Glomerular visceral epithelial cell (primary cell): ENCODE results near the gene ABTB2.

Experiments used
- DNase-seq: peaks from one replicate; pipeline ENCODE4 v3.0.0-alpha.2; 2016; ENCODE audit errors: extremely low spot score

ABTB2 gene

DNA sequence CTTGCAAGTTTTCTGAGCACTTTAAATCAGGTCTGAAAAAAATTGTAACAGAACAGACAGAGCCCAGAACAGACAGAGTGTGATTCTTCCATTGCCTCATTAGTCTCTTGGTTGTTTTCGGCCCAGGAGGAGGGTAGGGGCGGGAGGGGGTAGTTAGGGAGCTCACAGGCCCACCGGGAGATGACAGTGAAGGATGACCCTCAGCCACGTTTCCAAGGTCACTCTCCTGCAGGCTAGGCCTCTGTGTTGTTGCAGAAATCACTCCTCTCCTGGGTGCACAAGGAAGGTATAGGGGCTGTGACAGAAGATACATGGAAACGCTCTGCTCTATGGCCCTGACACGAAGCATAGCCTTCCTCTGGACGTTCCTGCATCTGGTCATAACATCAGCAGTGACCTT is 69.3 kb downstream of the ABTB2 start:
- DNase-seq: no peak

DNA sequence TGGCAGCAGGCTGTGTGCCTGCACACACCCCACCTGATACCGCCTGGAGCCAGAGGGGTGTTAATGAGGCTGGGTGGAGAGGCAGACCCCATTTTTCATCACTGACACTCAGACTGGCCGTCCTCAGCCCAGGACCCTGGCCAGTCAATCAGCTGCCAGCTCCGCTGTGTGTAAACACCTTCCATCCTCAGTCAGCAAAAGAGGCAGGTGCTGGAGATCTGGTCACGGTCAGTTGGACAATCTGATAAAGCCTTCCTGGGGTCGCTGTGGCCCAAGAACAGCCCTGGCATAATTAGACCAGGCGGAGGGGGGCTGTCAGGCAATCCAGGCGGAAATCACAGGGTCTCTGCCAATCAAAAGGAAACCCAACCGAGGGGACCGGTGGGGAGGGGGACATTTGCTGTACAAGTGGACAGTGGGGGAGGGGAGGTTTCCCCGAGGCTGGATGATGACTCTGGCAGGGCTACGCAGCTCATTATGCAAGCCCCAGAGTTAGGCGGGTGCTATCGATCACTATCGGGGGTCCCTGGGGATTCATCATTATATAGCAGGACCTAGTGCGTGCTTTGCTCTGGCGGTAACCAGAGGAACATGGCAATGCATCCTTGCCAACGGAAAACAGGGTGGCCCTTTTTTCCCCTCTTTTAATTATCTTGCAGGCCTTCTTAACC is 72.9 kb downstream of the ABTB2 start:
- DNase-seq: no peak

DNA sequence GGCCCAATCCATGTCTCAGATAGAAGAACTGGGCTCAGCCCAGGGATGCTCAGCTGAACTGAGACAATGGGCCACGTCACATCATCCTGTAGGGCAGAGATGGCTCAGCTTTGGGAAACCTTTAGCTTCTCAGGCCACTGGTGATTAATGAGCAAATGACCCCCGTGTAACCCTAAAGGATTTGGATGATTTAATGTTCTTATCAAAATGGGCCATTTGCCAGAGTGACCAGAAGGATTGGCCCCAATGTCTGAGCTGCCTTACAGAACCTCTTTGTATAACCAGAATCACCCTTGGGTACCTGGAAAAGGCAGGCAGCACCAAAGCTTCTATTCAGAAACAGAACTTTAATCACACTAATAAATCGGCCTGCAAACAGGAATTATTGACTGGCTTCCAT is 73.7 kb downstream of the ABTB2 start:
- DNase-seq: no peak

DNA sequence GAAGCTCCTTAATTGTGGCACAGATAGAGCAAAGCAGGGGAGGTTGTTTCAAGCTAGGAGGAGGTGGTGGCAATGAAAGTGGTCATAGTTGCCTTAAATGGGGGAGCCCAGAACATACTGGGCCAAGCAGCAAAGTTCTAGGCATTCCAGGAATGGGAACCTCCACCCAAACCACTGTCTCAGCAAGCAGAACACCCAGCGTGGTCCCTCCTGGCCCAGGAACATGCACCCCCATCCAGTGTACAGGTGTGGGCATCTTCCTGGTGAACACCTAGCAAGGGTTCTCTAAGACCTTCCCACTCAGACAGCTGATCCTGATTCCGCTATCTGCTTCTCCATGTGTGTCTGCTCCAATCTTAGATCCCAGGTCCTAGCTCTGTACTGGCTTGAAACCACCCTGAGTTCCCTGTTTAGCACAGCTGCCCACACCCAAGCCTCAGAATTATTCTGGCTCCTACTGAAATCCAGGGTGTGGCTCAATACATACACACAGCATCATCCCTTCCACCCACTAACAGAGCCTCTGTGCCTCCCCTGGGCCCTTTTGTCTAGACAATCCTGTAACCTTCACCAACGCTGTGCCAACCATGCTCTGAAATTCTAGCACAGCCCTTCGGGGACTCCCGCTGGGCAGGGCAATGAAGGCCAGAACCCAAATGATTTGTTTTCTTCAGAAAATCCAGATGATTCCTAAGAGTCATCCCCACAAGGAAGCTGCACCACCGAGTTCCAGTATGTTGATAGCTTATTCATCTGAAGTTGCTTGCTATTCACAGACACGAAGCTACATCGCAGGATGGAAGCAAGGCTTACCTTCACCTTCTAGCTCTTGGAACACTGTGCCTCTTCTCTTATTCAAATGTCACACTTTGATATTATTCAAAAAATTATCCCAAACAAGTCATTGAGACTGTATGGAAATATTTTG is 76.6 kb downstream of the ABTB2 start:
- DNase-seq: no peak

DNA sequence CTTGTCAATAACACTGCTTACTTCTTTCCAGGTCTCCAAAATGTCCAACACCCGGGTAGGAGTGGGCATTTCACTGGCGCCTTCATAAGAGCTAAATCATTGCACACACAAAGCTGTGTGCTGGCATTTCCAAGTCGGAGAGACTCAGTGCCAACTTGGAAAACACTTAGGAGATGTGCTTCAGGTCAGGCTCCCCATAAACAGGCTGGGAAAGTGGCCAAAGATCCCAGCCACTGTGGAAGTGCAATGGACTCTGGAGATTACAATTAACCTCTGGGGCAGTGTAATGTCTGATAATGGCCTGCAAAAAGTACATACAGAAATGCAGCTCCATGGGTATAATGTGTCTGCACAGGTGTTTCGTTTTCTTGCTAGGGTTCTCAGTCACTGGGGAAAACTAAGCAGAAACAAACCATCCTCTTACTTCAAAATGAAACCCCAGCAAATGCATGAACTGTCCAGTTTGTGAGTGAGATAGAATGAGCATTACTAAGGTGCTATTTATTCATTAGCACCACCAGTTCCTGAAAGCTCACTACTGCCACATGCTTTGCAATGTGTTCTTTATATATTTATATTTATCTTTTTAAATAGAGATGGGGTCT is 79.0 kb downstream of the ABTB2 start:
- DNase-seq: no peak

DNA sequence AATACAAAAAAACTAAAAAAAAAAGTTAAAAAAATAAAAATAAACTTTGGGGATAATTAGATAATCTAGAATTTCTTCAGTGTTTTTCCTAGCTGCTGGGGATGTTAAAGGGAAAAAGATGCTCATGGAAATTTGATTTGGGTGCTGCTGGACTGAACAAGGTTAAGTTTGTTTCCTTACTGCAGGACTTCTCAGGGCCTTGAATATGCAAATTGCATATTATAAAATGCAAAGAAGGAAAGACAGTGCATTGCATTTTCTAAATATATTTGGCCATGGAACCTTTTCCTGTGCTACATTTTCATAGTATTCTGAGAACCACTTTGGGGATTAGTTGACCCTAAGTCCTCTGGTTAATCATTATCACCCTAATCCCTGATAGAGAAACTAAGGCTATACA is 79.6 kb downstream of the ABTB2 start:
- no peak for DNase-seq

DNA sequence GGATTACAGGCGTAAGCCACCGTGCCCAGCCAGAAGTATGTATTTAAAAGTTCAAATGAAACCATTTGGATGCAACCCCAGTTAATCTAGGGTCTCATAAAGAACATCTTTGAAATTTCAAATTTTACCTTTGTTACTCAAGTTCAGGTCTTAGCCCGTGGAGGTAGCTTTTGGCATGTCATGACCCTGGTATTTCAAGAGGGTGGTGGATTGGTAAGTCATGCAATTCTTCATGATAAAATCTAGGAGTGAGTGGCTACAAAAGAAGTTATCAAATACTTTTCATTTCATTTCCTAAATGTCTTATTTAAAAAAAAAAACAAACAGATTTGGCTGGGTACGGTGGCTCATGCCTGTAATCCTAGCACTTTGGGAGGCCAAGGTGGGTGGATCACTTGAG is 80.6 kb downstream of the ABTB2 start:
- no peak for DNase-seq

DNA sequence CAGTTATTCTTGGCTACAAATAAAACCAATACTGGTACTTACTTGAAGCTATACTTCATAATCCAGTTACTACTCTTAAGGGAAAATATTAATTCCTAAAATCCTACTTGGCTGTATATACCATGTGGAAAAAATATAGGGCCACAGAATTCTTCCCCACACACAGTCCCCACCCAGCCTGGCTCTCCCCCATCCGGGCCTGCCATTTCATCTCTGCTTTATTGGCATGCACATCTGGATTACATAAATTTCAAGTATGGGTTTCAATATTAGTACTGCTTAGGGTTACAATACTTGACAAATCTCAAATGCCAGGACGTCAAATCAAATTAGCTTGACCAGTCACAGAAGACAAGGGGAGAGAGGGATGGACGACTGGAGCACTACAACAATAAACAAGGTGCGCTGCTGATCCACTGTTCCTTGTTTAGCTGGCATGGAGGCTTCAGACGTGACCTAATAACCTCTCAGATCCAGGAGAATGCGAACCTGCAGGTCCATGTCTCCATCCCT is 81.4 kb downstream of the ABTB2 start:
- DNase-seq: no peak

DNA sequence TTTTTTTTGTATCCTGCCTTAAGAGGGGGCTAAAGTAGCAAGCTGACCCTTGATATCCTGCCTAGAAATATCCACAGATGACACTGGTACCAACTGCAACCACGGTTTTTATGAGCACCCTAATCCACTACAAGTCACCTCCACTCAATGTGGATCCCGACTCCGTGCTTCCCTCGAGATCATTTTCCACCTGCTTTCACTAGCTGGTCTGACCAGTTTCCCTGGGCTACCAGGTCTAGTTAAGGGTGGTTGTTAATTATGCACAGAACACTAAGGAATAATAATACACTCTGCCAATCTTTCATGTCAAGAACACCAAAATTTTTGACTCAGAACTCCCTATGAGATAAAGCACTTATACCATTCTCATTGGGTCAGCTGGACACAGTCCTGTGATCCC is 82.3 kb downstream of the ABTB2 start:
- no peak for DNase-seq

DNA sequence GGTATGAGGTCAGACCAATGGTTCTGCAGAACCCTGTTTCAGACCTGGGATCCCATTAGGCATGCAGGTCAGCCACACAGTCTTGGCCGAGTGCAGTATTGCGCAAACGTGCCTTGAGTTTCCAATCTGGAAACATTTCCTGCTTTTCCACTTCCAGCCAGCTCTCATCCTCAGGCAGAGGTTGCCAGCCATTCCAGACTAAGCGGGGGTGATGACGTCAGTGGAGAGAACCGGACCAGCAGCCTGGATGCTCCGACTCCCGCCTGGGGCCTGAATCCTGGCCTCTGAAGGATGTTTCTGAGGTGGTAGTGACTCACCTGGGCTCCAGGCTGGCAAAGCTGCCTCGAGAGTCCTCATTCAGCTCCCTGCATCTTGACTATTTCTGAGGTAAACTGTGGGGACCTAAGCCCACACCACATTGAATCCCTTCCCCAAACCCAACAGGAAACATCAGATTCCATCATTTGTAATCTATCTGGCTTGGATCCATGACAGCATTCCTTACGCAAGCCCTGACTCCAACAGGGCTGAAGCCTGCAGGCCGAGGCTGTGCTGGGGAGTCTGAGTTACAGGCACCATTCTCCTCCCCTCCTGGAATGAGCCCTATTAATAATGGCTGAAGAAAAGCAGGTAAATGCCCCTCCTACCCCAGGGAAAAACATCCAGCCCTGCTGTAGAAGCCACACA is 83.0 kb downstream of the ABTB2 start:
- DNase-seq: peak; percentile 95

DNA sequence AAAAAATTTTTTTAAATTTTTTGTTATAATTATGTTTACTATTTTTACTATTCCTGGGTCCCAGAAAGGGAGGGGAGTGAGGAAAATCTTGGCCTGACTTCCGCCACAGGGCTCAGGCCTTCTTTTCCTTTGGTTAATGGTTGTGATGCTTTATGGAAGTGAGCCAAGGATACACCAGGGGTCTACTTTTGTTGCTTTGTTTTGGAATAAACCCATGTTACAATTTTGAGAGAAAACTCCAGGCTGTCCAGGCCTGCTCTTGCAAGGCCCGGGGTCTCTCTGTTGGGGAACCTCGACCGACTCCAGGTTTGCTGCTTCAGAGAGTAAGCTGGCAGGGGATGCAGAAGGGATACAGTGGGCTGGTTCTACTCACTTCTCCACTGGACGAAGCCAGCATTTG is 84.7 kb downstream of the ABTB2 start:
- DNase-seq: no peak

DNA sequence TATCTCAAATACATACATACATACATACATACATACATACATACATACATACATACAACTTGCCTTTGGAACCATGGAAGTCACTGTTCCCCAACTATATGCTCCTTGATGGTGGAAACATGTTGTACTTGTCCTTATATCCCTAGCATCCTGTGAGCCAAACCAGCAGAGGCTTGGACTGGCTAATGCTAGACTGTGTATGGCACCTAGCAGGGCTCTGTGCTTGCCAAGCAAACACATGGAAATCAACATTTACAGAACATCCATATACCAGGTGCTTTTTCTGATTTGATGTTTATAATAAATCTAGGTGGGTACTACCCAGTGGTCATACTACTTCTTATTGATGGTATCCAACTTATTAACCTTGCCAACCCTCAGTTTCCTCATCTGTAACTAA is 86.1 kb downstream of the ABTB2 start:
- DNase-seq: no peak

DNA sequence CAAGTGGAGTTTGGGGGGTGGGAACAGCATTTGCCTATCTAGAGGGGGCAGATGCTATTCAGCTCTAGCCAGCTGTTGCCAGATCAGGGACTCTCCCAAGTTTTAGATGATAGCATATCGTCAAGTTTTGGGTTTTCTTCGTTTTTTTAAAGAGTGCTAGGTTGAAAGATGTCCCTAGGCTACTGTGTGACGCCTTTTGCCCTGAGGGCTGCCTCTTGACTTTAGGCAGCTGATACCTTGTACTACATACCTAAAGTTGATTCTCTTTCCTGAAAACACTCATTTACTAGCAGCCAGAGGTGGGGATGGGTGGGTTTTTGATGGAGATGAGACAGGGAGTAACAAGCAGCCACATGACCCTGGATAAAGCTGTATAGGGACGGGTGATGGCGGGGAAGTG is 87.1 kb downstream of the ABTB2 start:
- DNase-seq: no peak

DNA sequence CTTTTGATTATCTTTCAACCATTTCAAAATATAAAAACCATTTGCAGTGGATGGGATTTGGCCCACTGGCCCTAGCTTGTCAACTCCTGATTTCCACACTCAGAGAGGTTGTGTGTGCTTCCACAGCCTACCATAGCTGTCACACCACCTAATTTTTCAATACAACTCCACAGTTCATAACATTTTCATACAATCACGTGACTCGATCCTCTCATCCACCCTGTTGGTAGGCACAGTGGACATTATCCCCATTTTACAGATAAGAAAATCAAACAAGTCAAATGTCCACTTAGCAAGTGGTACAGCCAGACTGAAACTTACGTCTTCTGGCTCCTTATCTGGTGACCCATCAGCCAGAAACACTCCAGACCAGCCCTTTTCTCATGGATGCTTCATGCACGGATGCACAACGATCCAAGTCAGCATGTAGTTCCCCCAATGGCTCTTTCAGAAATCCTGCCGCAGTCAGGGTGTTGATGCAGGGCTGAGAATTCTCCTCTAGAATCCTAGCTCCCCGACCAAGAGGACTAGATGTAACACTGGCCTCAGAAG is 88.0 kb downstream of the ABTB2 start:
- DNase-seq: peak; percentile 31

DNA sequence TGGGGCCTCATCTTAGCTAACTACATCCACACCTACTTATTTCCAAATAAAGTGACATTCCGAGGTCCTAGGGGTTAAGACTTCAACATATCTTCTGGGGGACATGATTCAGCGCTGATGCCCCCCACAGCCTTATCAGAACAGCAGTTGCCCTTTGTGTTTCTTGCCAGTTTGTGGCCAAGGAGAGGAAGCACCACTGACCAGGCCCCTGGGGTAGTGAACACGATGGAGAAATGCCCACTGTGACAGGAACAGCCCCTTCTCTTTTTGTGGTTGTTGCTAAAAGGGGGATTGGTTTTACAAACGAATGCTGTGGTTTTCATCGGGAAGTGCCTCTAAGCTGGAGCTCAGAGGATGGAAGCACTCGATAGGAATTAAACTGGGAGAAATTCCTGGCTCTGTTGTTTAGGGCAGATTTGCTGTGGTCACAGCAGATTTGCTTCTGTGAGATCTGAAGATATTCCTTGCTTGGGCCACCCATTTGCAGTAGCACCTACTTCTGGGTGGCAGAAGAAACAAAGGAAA is 88.8 kb downstream of the ABTB2 start:
- peak; percentile 29 for DNase-seq

DNA sequence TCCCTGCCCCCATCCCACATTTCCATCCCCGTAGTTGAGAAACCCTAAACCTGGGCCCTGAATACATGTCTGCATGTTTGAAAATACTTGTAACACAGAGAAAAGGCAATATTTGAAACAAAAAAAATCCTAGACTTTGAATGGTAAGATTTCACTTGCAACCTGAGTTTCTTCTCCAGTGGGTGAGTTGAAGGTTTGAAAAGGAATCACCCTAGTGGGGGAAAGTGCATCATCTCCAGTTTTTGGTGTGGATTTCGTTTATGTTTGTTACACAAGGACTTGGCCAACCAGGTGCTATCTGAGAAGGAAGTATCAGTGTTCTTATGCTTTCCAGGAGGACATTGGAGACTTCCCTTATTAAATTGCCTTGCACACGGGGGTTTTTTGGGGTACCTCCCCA is 90.4 kb downstream of the ABTB2 start:
- no peak for DNase-seq

DNA sequence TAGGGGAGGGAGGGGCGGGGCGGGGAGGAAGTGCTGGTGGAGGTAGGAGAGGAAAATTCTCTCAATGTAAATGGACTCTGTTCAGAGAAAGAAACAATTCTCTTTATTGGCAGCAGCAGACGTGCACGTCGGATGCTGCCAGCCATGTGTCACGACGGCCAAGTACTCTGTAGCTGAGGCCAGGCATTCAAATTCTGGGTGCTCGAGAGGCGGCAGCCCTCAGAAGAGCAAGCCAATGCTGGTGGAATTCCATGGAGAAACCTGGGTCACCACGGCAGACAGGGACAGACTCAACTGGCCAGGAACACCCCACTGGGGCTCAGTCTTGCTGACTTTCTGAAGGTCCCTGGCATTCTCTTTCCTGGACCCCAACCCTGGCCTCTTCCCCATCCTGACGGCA is 90.8 kb downstream of the ABTB2 start:
- DNase-seq: no peak

DNA sequence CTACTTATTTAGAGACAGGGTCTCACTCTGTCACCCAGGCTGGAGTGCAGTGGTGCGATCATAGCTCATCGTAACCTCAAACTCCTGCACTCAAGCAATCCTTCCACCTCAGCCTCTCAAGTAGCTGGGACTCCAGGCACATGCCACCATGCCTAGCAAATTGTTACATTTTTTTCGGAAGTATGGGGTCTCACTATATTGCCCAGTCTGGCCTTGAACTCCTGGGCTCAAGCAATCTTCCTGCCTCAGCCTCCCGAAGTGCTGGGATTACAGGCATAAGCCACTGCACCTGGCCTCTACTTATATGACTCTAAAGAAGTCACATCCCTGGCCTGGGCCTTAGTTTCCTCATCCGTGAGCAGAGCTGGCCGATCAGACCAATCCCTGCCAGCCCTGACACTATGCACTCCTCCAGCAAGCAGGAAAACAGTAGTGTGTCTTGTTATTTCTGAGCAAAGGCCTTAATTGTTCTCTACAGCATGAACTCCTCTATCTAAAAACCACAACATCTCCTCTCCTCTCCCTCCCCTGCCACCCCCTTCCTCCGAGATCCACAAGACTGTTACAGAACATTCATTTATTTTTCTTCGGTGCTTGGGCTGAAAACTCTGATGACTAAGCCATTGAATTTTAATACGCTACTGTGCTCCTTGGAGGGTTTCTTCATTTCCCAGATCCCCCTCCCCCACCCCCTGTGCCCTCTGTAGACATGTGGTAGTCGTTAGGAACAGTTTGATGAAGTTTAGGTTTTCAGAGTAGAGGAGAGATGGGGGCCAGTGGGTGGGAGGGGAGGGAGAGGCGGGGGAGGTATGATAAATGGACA is 91.5 kb downstream of the ABTB2 start:
- DNase-seq: peak; percentile 89

DNA sequence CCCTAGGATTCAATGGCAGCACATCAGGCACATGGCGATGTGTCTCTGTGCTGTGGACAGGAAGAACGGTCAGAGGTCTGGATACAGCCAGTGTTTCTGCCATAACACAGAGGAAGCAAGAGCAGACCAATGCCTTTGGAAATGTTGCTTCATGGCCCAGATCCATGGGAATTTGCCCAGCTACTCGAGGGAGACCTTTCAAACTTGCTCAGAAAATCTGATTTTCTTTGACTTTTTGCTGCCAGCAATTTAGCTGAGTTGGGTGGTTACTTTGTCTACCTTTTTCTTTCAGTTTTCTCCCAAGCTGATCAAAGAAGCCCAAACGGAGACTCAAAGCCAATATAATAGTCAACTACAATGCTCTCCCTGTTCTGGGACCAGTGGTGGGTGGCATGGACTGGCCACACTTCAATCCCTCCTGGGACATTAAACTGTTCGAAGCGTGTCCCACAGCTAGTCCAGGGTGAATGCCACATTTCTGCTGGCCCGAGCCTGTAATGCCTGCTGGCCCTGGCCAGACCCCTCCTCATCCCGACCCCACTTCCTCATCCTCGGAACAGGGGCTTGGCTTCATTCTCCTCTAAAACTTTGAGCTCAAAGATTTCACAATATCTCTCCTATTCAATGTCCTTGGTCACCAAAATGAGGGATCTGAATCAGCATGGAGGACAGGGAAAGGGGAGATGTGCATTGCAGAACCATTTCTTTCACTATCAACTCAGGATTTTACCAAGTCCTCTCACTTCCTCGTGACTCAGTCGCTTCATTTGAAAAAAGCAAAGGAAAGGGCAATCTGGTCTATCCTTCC is 93.3 kb downstream of the ABTB2 start:
- no peak for DNase-seq
